ENCODE results near the gene IPO11. TPM values are rescaled to one million over a fixed set of nuclear protein-coding genes. Genes with fewer than 3 reads are reported as not detected.
"Not testable (repeated sequence)": the region's sequence is repeated elsewhere in the genome, so short reads cannot be mapped to it uniquely, and the experiment has no call there.

The IPO11 gene
- total RNA-seq, 1 donor from 2014 or later = 20.2 TPM

DNA sequence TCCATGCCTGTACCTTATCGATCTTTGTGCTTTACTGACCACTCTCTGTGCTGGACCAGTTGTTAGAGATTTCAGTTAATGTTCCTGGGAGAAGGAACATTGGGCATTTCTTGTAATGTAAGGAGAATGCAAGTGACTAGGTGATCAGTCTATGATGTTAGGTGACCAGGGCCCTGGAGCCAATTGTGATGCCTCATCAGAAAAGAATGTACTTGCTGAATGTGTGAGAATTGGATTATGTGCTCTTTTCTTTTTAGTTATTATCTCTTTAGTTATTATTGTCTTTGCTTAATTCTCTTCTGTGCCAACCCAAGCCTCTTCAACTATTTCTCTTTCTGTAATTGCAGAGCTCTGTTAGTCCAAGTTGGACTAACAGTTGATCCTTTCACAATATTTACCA, 258.9 kb downstream of the IPO11 start:
- Mint-ChIP-seq H3K9me3 (ENCODE audit: low read depth) (peaks cover 12% of the 10 kb centered on the region), H3K27ac (ENCODE audit: unreplicated experiment) (no peak overlapping the region), H3K36me3 (ENCODE audit: low read depth) (peaks cover 2% of the 10 kb centered on the region), H3K4me1 (ENCODE audit: low read depth) (no peaks in the 10 kb centered on the region), H3K4me3 (ENCODE audit: unreplicated experiment) (no peak overlapping the region), H3K27me3 (ENCODE audit: low read depth) (no peaks in the 10 kb centered on the region)
- TF ChIP-seq, protein P1, sequence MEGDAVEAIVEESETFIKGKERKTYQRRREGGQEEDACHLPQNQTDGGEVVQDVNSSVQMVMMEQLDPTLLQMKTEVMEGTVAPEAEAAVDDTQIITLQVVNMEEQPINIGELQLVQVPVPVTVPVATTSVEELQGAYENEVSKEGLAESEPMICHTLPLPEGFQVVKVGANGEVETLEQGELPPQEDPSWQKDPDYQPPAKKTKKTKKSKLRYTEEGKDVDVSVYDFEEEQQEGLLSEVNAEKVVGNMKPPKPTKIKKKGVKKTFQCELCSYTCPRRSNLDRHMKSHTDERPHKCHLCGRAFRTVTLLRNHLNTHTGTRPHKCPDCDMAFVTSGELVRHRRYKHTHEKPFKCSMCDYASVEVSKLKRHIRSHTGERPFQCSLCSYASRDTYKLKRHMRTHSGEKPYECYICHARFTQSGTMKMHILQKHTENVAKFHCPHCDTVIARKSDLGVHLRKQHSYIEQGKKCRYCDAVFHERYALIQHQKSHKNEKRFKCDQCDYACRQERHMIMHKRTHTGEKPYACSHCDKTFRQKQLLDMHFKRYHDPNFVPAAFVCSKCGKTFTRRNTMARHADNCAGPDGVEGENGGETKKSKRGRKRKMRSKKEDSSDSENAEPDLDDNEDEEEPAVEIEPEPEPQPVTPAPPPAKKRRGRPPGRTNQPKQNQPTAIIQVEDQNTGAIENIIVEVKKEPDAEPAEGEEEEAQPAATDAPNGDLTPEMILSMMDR (IDR thresholded peaks at IDR 0.05) = no peak
- DNase-seq (ENCODE audit: low spot score) = no peak

DNA sequence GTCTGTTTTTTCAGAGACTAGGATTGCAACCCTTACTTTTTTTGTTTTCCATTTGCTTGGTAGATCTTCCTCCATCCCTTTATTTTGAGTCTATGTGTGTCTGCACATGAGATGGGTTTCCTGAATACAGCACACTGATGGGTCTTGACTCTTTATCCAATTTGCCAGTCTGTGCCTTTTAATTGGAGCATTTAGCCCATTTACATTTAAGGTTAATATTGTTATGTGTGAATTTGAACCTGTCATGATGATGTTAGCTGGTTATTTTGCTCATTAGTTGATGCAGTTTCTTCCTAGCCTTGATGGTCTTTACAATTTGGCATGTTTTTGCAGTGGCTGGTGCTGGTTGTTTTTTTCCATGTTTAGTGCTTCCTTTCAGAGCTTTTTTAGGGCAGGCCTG, 264.0 kb downstream of the IPO11 start:
- H3K27me3 Mint-ChIP-seq (ENCODE audit: low read depth); H3K4me3 Mint-ChIP-seq (ENCODE audit: unreplicated experiment); H3K36me3 Mint-ChIP-seq (ENCODE audit: low read depth); H3K4me1 Mint-ChIP-seq (ENCODE audit: low read depth); H3K27ac Mint-ChIP-seq (ENCODE audit: unreplicated experiment); DNase-seq (ENCODE audit: low spot score): not testable (repeated sequence)
- peaks cover 33% of the 10 kb centered on the region for H3K9me3 Mint-ChIP-seq (ENCODE audit: low read depth)

Other genes starting within 250 kb of the IPO11 start
- gene KIF2A, start 106.6 kb upstream of the IPO11 start, total RNA-seq = 34.5 to 37.7 TPM (median 37.3 TPM) in 3 replicates
- 19.0 to 22.5 TPM (median 20.2 TPM) in 3 replicates for gene DIMT1, start 8.9 kb upstream of the IPO11 start, total RNA-seq
- 0.20 to 0.77 TPM (median 0.70 TPM) in 3 replicates for gene LRRC70, start 166.1 kb downstream of the IPO11 start, total RNA-seq

All from chondrocyte (in vitro differentiated cells).